ENCODE measurements around the gene SLC30A3. TPM values are rescaled to one million over a fixed set of nuclear protein-coding genes. Genes with fewer than 3 reads are reported as not detected.
"Not testable (repeated sequence)": the region's sequence is repeated elsewhere in the genome, so short reads cannot be mapped to it uniquely, and the experiment has no call there.

Gene SLC30A3
- total RNA-seq, 1 experiment from 2014 or later = not detected

GRCh38 chr2:27305516-27305915 is 42.7 kb upstream of the SLC30A3 start:
- DNase-seq (ENCODE audit: unreplicated experiment) = no peak
- intact Hi-C loops (cut with micrococcal nuclease) = no loop called here
- Mint-ChIP-seq H3K27me3 (ENCODE audit: insufficient read depth, unreplicated experiment) (no peaks in the 10 kb centered on the region), H3K4me3 (ENCODE audit: unreplicated experiment) (no peak overlapping the region), H3K27ac (ENCODE audit: low read depth, unreplicated experiment) (no peak overlapping the region), H3K4me1 (ENCODE audit: insufficient read depth, unreplicated experiment) (no peaks in the 10 kb centered on the region), H3K9me3 (ENCODE audit: unreplicated experiment) (no peaks in the 10 kb centered on the region), H3K36me3 (ENCODE audit: insufficient read depth, unreplicated experiment) (peaks cover 14% of the 10 kb centered on the region)
- no peak for TF ChIP-seq CTCF (IDR thresholded peaks at IDR 0.05; ENCODE audit: unreplicated experiment)
- CTCF ChIA-PET = interaction anchor here (0.6 to 5.0 kb wide), 6 partner anchors 10 to 206 kb away, joined by 3 to 52 read pairs (median 5); no protein-coding TSS in a partner anchor
- BruUV-seq (replicated peaks) = no TSS peak
- POLR2A ChIA-PET = interaction anchor here (3.6 kb wide), 1 partner anchor 17 kb away, joined by 13 read pairs; the partner anchor contains the start of gene MPV17

GRCh38 chr2:27304488-27305240 is 41.8 kb upstream of the SLC30A3 start:
- Mint-ChIP-seq H3K27me3 (ENCODE audit: insufficient read depth, unreplicated experiment) (no peaks in the 10 kb centered on the region), H3K4me3 (ENCODE audit: unreplicated experiment) (no peak overlapping the region), H3K27ac (ENCODE audit: low read depth, unreplicated experiment) (no peak overlapping the region), H3K9me3 (ENCODE audit: unreplicated experiment) (no peaks in the 10 kb centered on the region), H3K36me3 (ENCODE audit: insufficient read depth, unreplicated experiment) (peaks cover 10% of the 10 kb centered on the region), H3K4me1 (ENCODE audit: insufficient read depth, unreplicated experiment) (no peaks in the 10 kb centered on the region)
- CTCF ChIA-PET = interaction anchor here (0.6 to 5.0 kb wide), 14 partner anchors 13 to 343 kb away, joined by 3 to 52 read pairs (median 11); partner anchors contain the start of genes KHK, MPV17 and TRIM54
- DNase-seq (ENCODE audit: unreplicated experiment) = no peak
- TF ChIP-seq CTCF (IDR thresholded peaks at IDR 0.05; ENCODE audit: unreplicated experiment) = no peak
- no TSS peak for BruUV-seq (replicated peaks)
- POLR2A ChIA-PET = interaction anchor here (1.0 to 3.6 kb wide), 2 partner anchors 11 to 18 kb away, joined by 4 to 13 read pairs; partner anchors contain the start of gene MPV17
- intact Hi-C loops (cut with micrococcal nuclease) = no loop called here

GRCh38 chr2:27303093-27304025 is 40.5 kb upstream of the SLC30A3 start:
- H3K27me3 Mint-ChIP-seq (ENCODE audit: insufficient read depth, unreplicated experiment) = no peaks in the 10 kb centered on the region
- peak; percentile 76 for TF ChIP-seq CTCF (IDR thresholded peaks at IDR 0.05; ENCODE audit: unreplicated experiment)
- no TSS peak for BruUV-seq (replicated peaks)
- no peak overlapping the region for H3K27ac Mint-ChIP-seq (ENCODE audit: low read depth, unreplicated experiment)
- H3K4me1 Mint-ChIP-seq (ENCODE audit: insufficient read depth, unreplicated experiment) = no peaks in the 10 kb centered on the region
- ChIA-PET CTCF (interaction anchor here (0.6 to 5.0 kb wide), 44 partner anchors 9 to 697 kb away, joined by 3 to 52 read pairs (median 4); partner anchors contain the start of genes KHK, MPV17 and TRIM54), POLR2A (interaction anchor here (0.7 to 3.6 kb wide), 14 partner anchors 10 to 252 kb away, joined by 3 to 19 read pairs (median 4); partner anchors contain the start of genes AGBL5, ATRAID, MPV17 and SLC5A6)
- peak overlapping the region; percentile 31 for H3K4me3 Mint-ChIP-seq (ENCODE audit: unreplicated experiment)
- H3K9me3 Mint-ChIP-seq (ENCODE audit: unreplicated experiment) = no peaks in the 10 kb centered on the region
- DNase-seq (ENCODE audit: unreplicated experiment) = peak; percentile 77
- H3K36me3 Mint-ChIP-seq (ENCODE audit: insufficient read depth, unreplicated experiment) = no peaks in the 10 kb centered on the region
- intact Hi-C loops (cut with micrococcal nuclease) = loop anchor here (1.0 kb wide), 2 partner anchors 23 to 205 kb away; no protein-coding TSS in a partner anchor

GRCh38 chr2:27300606-27301005 is 37.8 kb upstream of the SLC30A3 start:
- POLR2A ChIA-PET; H3K4me3 Mint-ChIP-seq (ENCODE audit: unreplicated experiment); H3K9me3 Mint-ChIP-seq (ENCODE audit: unreplicated experiment); DNase-seq (ENCODE audit: unreplicated experiment); intact Hi-C loops (cut with micrococcal nuclease); H3K27me3 Mint-ChIP-seq (ENCODE audit: insufficient read depth, unreplicated experiment); BruUV-seq (replicated peaks); H3K36me3 Mint-ChIP-seq (ENCODE audit: insufficient read depth, unreplicated experiment); H3K27ac Mint-ChIP-seq (ENCODE audit: low read depth, unreplicated experiment); H3K4me1 Mint-ChIP-seq (ENCODE audit: insufficient read depth, unreplicated experiment): not testable (repeated sequence)
- CTCF ChIA-PET = interaction anchor here (0.6 to 3.3 kb wide), 5 partner anchors 10 to 212 kb away, joined by 3 to 9 read pairs (median 3); no protein-coding TSS in a partner anchor
